NCI-H1105 treated with DMSO at 0.1 percent for 48 hours (cell line): ENCODE results near the gene HS3ST3A1.

ENCODE experiments used
- DNase-seq: peaks from one replicate; lab custom pipeline; 2025; lab: John Stamatoyannopoulos, UW

Gene HS3ST3A1

DNA sequence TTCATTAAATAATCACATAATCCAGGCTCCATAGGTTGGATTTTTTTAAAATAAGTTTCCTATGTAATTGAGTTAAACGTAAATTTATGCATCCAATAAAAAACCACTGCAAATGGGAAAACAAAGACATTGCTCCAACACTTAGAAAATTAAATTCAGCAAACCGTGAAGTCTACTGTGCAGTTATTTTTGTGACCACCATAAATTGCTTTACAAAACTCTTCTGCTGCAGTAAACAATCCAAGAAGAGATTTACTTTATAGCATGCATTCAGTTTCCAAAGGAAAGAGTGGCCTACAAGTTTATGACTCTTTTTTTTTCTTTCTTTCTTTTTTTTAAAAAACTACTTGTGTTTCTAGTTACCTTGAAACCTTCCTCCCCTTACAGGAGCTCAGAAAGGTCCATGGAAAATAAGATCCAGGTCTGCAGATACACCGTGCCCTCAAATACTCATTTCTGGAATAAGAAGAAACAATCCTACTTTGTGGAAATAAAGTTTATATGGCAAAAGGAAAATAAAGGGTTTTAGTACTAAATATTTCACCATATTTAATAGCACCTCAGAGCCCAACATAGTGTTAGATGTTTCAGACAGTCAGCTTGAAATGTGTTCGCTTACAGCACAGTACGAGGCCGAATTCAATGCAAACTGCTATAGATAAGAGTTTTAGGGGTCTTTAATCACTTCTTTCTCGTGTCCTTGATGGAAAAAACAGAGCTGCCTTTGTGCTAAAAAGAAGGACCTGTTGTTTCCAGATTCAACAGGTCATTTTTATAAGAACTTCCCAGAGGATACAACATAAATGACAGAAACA is 3.2 kb downstream of the HS3ST3A1 start:
- no peak for DNase-seq

DNA sequence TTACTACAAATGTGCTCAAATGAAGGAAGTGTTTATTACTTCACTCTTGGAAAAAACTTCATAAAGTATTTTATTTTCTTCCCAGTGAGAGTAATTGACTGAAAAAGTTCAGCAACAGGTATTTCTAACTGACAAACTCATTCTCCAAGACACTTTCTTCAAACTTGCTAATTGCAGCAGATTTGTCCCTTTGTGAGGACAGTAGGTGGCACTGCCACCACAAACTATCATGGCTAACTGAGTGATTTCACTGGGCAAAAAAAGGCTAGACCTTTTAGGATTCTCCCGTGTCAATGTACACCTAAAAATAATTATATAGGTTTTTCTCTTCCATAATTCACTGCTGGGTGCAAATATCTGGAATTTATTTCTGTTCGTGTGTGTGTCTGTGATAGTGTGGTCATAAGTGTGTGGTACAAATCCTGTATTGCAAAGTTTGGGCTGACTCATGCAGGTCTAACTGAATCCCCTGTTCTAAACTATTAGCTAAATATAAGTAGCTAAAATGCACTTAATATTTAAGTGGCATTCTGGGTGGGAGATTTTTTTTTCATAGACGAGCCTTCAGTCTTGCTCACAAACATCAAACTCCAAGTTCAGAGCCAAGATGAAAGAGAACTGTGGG is 3.9 kb downstream of the HS3ST3A1 start:
- DNase-seq = peak; percentile 64

DNA sequence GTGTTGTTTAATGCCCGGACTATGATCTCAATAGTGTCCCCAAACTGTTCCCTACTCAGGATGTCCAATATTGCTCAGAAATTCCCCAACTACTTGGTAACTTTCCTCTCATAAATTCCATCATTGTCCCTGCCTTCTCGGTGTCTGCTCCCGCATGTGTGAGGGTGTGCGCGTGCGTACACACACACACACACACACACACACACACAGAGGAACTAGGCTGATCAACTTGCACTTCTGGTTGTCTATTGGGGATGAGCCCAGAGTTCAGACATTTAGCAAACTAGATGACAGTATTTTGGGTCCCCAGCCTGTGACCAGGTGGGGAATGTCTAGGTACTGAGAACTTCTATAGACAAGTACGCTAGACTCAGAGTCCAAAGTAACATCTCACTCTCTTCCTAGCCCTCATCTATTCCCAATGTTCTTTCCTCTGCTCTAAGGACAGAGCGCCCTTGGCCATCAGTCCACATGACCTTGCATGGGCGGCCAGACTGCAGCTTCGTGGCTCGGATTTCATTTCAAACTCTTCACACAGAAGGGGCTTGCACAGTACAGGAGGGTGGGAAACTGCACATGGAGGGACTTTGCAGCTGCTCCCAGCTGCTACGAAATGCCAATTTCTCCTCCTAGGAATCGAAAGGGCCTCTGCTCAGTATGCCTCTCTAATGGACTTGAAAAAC is 5.3 kb downstream of the HS3ST3A1 start:
- no peak for DNase-seq

- DNase-seq = no peak
These were observed 6.2 kb downstream of the HS3ST3A1 start for GRCh38 chr17:13595599-13595899.

- peak; percentile 70 for DNase-seq
These were observed 6.7 kb downstream of the HS3ST3A1 start for GRCh38 chr17:13594762-13595598.

- DNase-seq = no peak
These were observed 7.4 kb downstream of the HS3ST3A1 start for GRCh38 chr17:13594310-13594709.

DNA sequence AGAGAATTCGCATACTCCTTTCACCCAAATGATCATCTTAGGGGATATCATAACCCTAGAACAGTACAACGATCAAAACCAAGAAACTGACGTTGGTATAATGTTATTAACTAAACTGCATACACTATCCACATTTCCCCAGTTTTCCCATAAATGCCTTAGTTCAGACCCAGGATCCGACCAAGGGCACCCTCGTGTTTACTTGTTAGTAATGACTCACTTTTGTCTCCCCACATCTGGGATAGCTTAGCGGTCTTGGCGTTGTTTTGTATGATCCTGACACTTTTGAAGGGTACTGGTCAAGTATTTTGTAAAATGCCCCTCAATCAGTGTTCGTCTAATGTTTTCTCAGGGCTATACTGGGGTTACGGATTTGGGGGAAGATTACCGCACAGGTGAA is 8.0 kb downstream of the HS3ST3A1 start:
- no peak for DNase-seq

- no peak for DNase-seq
These were observed 8.5 kb downstream of the HS3ST3A1 start for GRCh38 chr17:13593021-13593751.

- no peak for DNase-seq
These were observed 9.3 kb downstream of the HS3ST3A1 start for GRCh38 chr17:13592427-13592826.

DNA sequence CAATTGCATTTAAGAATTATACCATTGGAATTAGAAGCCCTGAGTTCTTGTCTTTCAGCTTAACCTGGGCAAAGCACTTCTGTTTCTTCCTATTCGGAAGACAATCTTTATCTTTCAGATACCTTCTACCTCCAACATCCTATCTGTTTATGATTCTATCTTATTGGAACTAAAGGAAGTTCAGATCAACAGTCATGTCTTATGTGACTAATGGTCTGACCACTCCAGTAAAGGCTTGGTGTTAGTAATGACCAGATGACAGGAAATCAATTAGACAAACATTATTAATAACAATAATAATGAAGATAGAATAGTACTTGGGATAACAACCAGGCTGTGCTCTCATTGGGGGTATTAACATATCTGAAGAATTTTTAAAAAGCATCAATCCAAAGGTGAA is 11.3 kb downstream of the HS3ST3A1 start:
- no peak for DNase-seq

- no peak for DNase-seq
These were observed 12.1 kb downstream of the HS3ST3A1 start for GRCh38 chr17:13589658-13590057.

DNA sequence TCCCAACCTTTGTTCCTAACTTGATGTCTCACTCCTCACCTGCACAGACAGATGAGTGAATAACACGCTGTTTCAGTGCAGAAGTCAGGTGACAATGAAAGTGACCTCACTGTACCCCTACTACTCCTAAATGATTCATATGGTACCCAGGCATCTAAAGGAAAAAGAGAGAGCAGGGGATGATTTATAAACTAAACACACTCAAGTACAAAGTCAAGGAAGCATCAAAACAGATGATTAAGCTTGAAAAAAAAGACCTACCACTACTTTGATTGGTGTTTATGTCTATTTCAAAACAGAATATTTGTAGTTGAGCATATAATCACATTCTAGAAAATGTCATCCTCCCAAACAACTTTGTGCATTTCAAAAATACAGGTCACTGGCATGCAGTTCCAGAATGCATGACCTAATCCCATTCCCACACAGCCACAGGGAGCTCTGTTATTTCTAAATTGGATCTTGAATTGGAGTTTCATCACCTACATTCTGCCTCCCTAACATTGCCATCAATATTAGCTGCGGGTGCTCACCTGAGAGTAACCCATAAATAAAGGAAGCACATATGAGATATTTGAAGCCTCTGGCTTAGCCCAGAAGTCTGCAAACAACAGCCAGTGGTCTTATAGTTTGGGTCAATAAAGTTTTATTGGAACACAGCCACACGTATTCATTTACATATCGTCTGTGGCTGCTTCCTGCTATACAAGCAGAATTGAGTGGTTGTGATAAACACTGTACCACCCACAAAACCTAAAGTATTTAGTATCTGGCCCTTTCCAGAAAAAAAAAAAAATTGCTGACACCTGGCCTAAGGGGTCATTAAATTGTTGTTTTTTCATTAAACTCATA is 14.0 kb downstream of the HS3ST3A1 start:
- no peak for DNase-seq

DNA sequence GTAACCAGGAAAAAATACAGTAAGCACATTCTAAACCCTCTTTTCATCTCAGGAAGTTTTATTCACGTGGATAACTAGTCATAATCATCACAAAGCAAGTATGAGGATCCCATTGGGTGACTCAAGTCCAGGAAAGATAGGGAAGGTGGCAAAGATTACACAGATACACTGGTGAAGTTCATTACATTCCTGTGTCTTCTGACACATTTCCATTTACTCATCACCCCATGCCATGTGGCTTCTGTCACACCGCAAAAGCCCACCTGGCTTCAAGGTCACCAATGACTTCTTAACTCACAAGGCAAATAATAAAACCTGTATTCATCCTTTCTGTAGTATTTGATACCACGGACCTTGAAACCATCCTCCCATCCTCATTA is 17.0 kb downstream of the HS3ST3A1 start:
- no peak for DNase-seq

DNA sequence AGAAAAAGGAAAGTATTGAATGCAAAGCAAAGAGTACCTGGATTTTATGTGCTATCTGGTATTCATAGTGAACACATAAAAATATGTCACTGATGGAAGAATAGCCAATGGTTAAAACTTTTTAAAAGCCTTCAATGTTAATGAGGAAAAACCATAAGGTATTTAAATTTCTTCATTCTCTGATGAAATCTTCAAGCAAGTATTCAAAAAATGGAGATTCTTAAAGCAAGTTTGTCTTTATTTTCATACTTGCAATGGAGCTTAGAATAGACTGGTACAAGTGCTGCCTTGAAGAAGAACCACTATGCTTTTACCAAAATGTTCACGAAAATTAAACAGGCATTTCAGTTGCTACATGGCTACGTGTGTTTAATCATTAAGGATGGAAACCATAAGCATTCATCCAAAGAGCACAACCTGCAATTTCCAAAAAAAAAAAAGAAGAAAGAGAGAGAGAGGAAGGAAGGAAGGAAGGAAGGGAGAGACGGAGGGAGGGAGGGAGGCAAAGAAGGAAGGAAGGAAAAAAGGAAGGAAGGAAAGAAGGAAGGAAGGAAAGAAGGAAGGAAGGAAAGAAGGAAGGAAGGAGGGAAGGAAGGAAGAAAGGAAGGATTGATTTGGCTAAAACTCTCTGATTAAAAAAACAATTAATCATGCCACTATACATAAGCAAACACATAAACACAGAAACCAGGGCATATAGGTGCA is 17.6 kb downstream of the HS3ST3A1 start:
- DNase-seq = no peak

- DNase-seq = no peak
These were observed 18.8 kb downstream of the HS3ST3A1 start for GRCh38 chr17:13582776-13583547.

DNA sequence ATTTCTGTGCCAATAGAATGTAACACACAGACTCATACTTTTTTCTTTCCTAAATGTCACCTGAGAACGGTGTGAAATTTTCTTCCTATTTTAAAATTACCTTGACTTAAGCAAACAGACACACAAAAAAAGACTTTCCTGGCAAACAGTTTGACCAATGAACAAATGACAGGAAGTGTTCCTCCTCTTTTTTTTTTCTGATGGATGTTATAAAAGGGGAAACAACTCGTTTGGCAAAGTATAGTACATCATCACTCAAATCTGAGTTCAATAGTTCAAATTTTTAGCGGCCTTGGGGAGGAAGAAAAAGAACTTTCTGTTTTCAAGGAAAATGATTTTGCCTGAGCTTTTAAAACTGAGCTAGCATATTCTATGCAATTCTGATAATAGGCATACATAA is 19.8 kb downstream of the HS3ST3A1 start:
- DNase-seq = no peak

GRCh38 chr17:13580790-13581189 is 20.9 kb downstream of the HS3ST3A1 start:
- DNase-seq = no peak

GRCh38 chr17:13576661-13577526 is 24.8 kb downstream of the HS3ST3A1 start:
- no peak for DNase-seq
